Kidney epithelial cell (primary cell): ENCODE measurements around the gene KLK7. TPM values are rescaled to one million over a fixed set of nuclear protein-coding genes. Genes with fewer than 3 reads are reported as not detected.

Experiments
- DNase-seq: peaks from one replicate; pipeline ENCODE4 v3.0.0-alpha.2; 2010; ENCODE audit warnings: low read depth
- H3K27me3 ChIP-seq: 2 replicates; pipeline ENCODE4 v1.6.0; 2011; ENCODE audit warnings: low read length; ENCODE audit not compliant: control insufficient read depth, insufficient read depth
- H3K36me3 ChIP-seq: 2 replicates; pipeline ENCODE4 v1.5.1; 2011; ENCODE audit warnings: low read length; ENCODE audit not compliant: control insufficient read depth, insufficient read depth
- H3K4me3 ChIP-seq: 2 replicates; pipeline ENCODE4 v1.5.1; 2011; ENCODE audit warnings: low read depth, mild to moderate bottlenecking, control low read depth, low read length
- CTCF ChIP-seq: IDR thresholded peaks from 2 replicates; pipeline ENCODE4 v1.5.1; 2011; ENCODE audit warnings: mild to moderate bottlenecking, moderate library complexity, low read length, control low read depth, inconsistent platforms; ENCODE audit not compliant: insufficient read depth, poor library complexity, severe bottlenecking
- total RNA-seq: library from RNA; depleted of rRNA; stranded (reverse); fragments of >200 nt; gene quantifications from 2 replicates; pipeline ENCODE4 v1.2.3, GENCODE V29; 2015

KLK7 gene
- total RNA-seq, 1 donor from 2014 or later: 18.7 TPM

- no peak for DNase-seq
- Histone ChIP-seq H3K27me3 (peaks cover 3% of the 10 kb centered on the region), H3K4me3 (no peak overlapping the region), H3K36me3 (no peaks in the 10 kb centered on the region)
- no peak for TF ChIP-seq CTCF
Observed at GRCh38 chr19:51002542-51003311, 19.0 kb upstream of the KLK7 start.

GRCh38 chr19:51002089-51002532, 18.4 kb upstream of the KLK7 start:
- Histone ChIP-seq H3K36me3 (no peaks in the 10 kb centered on the region), H3K4me3 (no peak overlapping the region), H3K27me3 (peaks cover 3% of the 10 kb centered on the region)
- no peak for TF ChIP-seq CTCF
- no peak for DNase-seq

- no peak for TF ChIP-seq CTCF
- DNase-seq: no peak
- Histone ChIP-seq H3K36me3 (no peaks in the 10 kb centered on the region), H3K27me3 (peaks cover 3% of the 10 kb centered on the region), H3K4me3 (no peak within 1 kb of the TSS)
Observed at GRCh38 chr19:51001515-51001914, 17.8 kb upstream of the KLK7 start, which contains the start of gene KLK8. Gene KLK8 (minus strand): TSS chr19:51001604. CDS start chr19:51001167, 437 bp downstream.

- Histone ChIP-seq H3K4me3 (no peak overlapping the region), H3K36me3 (no peaks in the 10 kb centered on the region), H3K27me3 (peaks cover 3% of the 10 kb centered on the region)
- no peak for DNase-seq
- TF ChIP-seq CTCF: no peak
Observed at GRCh38 chr19:51000981-51001380, 17.3 kb upstream of the KLK7 start.

GRCh38 chr19:51000426-51000825, 16.7 kb upstream of the KLK7 start:
- peaks cover 3% of the 10 kb centered on the region for H3K27me3 ChIP-seq
- no peak overlapping the region for H3K4me3 ChIP-seq
- TF ChIP-seq CTCF: no peak
- no peak for DNase-seq
- H3K36me3 ChIP-seq: no peaks in the 10 kb centered on the region

- no peak overlapping the region for H3K4me3 ChIP-seq
- no peaks in the 10 kb centered on the region for H3K36me3 ChIP-seq
- no peak for DNase-seq
- peaks cover 3% of the 10 kb centered on the region for H3K27me3 ChIP-seq
- no peak for TF ChIP-seq CTCF
Observed at GRCh38 chr19:50998686-50999085, 15.0 kb upstream of the KLK7 start.
